Brain microvascular endothelial cell (primary cell): ENCODE measurements around the gene PRPF6.

Experiments
- DNase-seq: peaks from one replicate; pipeline ENCODE4 v3.0.0-alpha.2; 2020
- H3K27ac ChIP-seq: fragments of 250-450 bp; sonication (Bioruptor Pico); 2 replicates; pipeline ENCODE4 v1.5.1; 2020; ENCODE audit warnings: mild to moderate bottlenecking, moderate library complexity
- H3K27me3 ChIP-seq: fragments of 250-450 bp; sonication (Bioruptor Pico); replicated peaks from 2 replicates; pipeline ENCODE4 v1.5.1; 2020; ENCODE audit warnings: mild to moderate bottlenecking
- H3K36me3 ChIP-seq: fragments of 250-450 bp; sonication (Bioruptor Pico); replicated peaks from 2 replicates; pipeline ENCODE4 v1.5.1; 2020; ENCODE audit warnings: mild to moderate bottlenecking
- H3K4me3 ChIP-seq: 2 replicates; pipeline ENCODE4 v1.5.1; 2011; ENCODE audit warnings: low read depth, mild to moderate bottlenecking, control low read depth, low read length, moderate library complexity
- in situ Hi-C: cut with HindIII; loops from 2 replicates; pipeline ENCODE4 v1.10.0; 2017; ENCODE audit warnings: low sequenced_read_pairs, low pct_ligation_motif_present
- TF ChIP-seq, protein P1 (sequence below): IDR thresholded peaks from 2 replicates; pipeline ENCODE4 v1.5.1; 2011; ENCODE audit warnings: low read depth, mild to moderate bottlenecking, moderate library complexity, low read length, control low read depth, inconsistent platforms; ENCODE audit errors: missing control alignments

The PRPF6 gene

GRCh38 chr20:64082126-64082731 is 101.3 kb downstream of the PRPF6 start:
- Histone ChIP-seq H3K27ac (no peak overlapping the region), H3K27me3 (peaks cover 27% of the 10 kb centered on the region)

More at GRCh38 chr20:64082126-64082731, 101.3 kb downstream of the PRPF6 start:
- no peaks in the 10 kb centered on the region for H3K36me3 ChIP-seq
- no peak for DNase-seq
- no peak overlapping the region for H3K4me3 ChIP-seq
- TF ChIP-seq, protein P1, sequence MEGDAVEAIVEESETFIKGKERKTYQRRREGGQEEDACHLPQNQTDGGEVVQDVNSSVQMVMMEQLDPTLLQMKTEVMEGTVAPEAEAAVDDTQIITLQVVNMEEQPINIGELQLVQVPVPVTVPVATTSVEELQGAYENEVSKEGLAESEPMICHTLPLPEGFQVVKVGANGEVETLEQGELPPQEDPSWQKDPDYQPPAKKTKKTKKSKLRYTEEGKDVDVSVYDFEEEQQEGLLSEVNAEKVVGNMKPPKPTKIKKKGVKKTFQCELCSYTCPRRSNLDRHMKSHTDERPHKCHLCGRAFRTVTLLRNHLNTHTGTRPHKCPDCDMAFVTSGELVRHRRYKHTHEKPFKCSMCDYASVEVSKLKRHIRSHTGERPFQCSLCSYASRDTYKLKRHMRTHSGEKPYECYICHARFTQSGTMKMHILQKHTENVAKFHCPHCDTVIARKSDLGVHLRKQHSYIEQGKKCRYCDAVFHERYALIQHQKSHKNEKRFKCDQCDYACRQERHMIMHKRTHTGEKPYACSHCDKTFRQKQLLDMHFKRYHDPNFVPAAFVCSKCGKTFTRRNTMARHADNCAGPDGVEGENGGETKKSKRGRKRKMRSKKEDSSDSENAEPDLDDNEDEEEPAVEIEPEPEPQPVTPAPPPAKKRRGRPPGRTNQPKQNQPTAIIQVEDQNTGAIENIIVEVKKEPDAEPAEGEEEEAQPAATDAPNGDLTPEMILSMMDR = no peak
- in situ Hi-C loops = no loop called here
